ENCODE data around the gene DHX16.

The DHX16 gene

GRCh38 chr6:30626484-30627366 lies 46.1 kb downstream of the DHX16 start, which contains the start of gene ATAT1:
TSS of gene ATAT1 (plus strand) at chr6:30626874.
- peak; percentile 80 for DNase-seq

GRCh38 chr6:30625511-30625910 lies 47.3 kb downstream of the DHX16 start:
- no peak for DNase-seq

GRCh38 chr6:30619561-30619960 lies 53.2 kb downstream of the DHX16 start:
- no peak for DNase-seq

DNA sequence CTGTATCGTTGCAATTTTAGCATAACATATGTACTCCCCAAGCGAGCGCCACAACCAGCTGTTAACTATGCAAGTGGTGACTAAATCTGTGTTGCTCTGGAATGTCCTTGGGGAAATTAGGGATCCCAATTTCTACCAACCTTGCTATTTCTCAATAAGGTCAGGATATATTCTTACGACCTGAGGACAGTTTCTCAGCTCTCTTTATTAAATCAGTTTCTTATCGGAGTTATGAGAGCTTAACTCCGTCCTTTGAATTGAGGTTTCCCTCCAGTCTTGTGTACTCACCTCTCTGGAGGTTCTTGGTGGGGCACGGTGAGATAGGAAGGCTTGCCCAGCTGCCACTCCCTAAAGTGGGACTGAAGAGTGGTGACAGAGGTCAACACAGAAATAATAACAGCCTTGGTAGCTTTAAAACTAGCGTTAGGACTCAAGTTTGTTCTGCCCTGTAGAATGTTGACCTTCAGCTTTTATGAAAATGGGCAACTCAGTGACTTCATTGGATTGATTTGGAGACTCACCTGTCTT lies 54.5 kb downstream of the DHX16 start:
- DNase-seq: no peak

DNA sequence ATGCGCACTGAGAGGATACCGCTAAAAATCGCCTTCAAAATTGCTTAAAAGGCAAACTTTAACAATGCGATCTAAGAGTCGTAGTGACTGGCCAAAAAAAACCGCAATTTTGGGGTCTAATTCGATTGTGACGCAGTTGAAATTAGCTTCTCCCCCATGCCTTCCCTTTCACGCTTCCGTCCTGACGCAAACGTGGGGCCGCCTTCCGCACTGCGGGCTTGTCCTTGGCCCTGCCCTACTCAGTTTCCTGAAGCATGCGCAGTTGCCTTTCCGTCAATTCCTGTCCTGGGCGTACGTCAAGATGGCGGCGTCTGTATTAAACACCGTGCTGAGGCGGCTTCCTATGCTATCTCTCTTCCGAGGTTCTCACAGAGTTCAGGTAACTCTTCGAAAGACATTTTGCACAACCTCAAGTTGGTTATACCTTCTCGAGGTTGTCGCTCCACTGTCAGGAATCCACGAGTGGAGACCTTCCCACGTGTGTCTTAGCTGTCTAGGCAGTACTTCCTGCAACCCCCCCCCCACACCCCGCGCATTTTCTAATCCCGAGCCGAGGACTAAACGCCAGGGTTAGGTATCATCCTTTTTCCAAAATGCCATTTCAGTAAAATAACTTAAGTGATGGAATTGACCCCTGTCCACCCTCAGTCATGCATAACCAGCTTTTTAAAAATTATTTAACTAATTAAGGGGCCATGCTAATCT lies 55.1 kb downstream of the DHX16 start, which contains the start of gene MRPS18B:
Gene MRPS18B, plus strand, starts transcription at position 276 of the 705 bp plus-strand sequence. Its CDS starts 26 bp downstream, at position 302.
- DNase-seq: peak; percentile 96

GRCh38 chr6:30616811-30617564 lies 55.8 kb downstream of the DHX16 start, which contains the start of gene PPP1R10:
TSS of gene PPP1R10 (minus strand) at chr6:30617243. CDS start at chr6:30609944, 7,299 bp downstream.
- DNase-seq: peak; percentile 99

DNA sequence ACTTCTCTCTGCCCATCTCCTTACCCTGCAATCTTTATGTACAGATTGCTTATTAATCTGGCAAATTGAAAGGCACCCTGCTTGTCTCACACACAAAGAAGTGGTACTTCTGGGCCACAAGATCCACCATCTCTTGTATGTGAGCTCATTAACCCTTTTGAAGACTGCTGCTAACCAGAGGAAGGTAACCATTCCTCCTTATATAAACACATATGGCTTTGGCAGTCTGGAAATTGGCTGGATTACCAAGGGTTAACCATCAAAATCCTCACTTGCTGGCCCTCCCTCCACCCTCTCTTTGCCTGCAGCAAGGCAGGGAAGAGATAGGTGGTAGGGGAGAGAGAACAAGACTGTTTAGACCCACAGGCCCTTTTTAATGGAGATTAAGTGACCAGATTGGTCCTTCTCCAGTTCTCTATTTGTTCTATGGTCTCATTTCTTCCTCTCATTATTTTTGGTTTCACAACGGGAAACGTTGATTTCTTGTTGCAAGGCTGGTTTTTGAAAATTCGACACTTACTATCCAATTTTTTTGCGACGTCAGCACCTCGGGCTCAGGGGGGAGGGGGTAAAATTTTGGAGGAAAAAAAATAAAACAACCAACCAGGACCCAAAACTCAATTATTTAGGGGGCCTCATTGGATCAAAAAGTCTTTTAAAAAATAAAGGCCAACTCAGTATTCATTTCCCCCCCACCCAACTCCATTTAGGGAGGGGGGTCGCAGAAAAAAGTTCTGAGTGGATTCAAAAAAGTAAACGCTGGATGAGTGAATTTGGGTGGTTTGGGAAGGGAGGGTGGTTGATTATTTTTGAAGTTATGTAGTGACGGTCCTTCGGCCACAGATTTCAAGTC lies 56.6 kb downstream of the DHX16 start:
- DNase-seq: no peak

DNA sequence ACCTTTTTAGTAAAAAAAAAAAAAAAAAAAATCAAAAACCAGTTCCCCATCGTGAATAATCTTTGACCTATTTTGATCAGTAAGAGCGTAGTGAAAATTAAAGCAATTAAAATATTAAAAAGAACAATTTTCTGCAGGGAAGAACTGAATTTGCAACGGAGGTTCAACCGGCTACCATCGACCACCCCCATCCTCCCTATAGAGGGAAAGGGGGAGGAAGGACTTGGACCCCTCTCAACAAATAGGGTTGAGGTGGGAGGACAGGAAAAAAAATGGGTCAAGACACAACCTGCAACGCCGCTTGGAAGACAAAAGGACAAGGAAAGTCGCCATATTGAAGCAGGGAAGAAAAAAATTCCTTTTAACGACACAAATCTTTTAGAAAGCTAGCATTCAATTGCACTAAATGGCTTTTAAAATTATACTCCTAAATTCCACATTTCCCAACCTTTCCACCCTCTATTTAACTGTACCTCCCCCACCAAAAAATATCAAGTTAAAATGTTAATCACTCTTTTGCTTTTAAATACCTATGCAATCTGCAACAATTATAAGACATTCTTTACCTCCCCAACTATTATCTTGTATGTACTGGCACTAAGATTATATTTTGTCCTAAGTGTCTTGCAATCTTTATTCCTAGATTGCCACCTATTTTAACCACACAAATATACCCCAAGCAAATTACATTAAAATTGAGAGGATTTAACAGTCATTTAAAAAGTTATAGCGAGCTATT lies 57.4 kb downstream of the DHX16 start:
- DNase-seq: no peak

DNA sequence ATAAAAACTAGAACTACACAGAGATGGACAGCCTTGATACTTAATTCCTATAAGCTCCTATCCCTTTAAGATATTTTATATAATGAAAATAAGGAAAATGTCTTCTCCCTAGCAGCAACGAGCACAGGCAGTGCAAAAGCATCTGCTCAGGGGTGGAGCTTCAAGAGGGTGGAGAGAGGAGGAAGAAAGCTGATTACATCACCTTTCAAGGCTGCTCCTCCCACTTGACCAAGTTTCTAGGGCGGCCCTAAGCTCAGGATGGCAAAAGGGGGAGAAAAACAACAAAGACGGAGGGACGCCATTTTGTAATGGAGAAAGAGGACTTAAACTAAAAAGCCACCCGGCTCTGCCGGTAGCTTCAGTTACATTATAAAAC lies 58.0 kb downstream of the DHX16 start:
- peak; percentile 69 for DNase-seq

DNA sequence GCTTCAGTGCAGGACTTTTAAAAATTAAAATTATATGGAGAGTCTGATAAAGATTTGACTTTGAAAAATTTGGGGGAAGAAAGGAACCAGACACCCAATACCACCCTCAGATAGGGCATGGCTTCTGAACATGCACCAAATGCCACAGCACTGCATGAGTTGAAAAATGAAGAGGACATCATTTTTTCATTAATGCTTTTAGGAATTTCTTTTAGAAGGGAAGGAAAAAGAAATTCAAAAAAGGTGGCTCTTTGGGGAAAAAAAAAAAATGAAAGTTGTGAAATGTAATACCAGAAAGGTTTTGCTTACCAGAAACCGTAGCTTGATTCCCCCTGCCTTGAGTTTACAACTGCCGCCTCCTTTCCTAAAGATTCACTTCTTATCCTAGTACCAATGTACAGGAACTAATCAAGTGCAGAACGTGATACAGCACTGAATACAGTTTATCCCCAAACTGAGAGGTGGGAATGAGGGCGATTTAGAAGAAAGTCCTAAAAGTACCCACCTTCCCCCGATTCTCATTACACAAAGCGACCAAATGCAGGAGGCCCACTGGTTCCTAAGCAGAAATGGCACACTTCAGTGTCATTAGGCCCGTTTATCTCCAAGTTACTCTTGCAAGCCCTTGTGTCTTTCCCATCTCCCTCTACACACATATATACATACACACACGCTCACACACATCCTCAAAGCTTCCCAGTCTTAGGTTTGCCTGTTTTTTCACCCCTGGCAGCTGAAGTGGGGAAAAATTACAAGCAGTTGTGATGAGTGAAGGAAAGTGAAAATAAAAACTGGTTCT lies 58.6 kb downstream of the DHX16 start:
- DNase-seq: no peak

DNA sequence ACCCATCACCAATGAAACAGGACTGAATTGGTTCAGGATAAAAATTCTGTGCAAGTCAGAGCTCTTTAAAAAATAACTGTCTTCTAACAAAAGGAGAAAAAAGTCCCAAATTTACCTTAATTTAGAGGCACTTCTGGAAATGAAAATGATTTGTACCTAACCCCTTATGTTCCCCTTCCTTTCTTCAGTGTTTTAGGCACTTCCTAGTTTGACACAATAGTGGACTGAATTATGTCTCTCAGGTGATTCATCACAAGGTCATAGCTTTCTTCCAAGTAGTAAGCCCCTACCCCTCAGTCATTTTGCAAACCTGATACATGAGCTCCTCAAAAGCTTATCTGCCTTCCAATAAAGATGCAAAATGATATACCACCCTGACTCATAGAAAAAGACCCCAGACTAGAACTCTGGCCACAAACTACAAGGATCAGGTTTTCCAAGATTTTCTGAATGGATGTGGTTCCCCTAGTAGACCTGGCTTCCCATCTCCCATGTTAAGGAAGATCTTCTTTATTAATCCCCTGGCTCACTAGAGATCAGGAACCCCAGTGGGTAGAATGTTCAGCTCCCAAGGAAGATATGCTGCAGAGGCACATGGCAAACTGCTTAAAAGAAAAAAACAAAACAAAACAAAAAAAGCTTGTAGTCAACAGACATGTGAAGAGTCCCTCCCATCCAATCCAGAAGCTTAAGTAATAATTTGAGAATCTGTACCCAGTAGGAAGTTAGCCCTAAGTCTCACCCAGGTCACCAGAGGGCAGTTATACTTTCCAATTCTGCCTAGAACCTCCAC lies 59.4 kb downstream of the DHX16 start:
- DNase-seq: no peak

- no peak for DNase-seq
Observed at GRCh38 chr6:30612687-30613248, 60.0 kb downstream of the DHX16 start.

GRCh38 chr6:30612213-30612612 lies 60.6 kb downstream of the DHX16 start:
- no peak for DNase-seq

DNA sequence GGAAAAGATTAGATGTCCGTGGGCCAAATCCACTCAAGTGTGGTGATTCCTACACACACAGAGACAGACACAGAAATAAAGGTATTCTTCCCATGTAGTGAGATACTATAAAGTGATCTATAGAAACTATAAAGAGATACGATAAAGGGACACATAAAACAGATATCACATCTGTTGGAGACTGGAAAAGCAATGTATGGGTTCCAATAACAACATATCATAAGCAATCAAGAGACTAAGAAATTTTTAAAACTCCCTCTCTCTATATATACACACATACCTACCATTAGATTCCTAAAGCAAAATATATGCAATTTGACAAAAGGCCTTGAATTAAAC lies 61.0 kb downstream of the DHX16 start:
- DNase-seq: no peak

- DNase-seq: no peak
Observed at GRCh38 chr6:30611150-30611855, 61.5 kb downstream of the DHX16 start.

DNA sequence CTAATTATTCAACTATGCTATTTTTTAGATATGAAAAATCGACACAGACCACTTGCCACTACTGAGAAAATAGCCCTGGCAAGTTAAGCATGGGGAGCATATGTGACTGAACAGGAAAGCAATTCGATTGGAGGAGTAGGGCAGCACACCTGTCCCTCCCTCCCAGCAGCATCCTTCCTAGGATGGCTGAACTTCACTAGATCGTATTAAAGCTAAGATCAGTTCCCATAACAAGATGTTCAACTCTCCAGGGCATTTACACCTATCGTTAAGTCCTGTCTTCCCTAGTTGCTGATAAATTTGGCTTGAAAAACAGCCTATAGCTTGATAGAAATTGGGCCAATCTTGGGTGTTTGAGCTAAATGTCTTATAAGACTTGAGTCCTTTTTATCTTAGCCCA lies 62.7 kb downstream of the DHX16 start:
- DNase-seq: no peak

- no peak for DNase-seq
Observed at GRCh38 chr6:30603961-30604360, 68.8 kb downstream of the DHX16 start.

Measured in T1000 (cell line).